Measurements from ENCODE around the gene CST9.

Gene CST9

GRCh38 chr20:23603321-23603720 is 2.4 kb downstream of the CST9 start:
- in situ Hi-C loops (cut with MboI; ENCODE audit: low sequenced_read_pairs, unreplicated experiment) = loop anchor here (10.0 kb wide), 1 partner anchor 159 kb away; no protein-coding TSS in a partner anchor
- TF ChIP-seq, protein P1, sequence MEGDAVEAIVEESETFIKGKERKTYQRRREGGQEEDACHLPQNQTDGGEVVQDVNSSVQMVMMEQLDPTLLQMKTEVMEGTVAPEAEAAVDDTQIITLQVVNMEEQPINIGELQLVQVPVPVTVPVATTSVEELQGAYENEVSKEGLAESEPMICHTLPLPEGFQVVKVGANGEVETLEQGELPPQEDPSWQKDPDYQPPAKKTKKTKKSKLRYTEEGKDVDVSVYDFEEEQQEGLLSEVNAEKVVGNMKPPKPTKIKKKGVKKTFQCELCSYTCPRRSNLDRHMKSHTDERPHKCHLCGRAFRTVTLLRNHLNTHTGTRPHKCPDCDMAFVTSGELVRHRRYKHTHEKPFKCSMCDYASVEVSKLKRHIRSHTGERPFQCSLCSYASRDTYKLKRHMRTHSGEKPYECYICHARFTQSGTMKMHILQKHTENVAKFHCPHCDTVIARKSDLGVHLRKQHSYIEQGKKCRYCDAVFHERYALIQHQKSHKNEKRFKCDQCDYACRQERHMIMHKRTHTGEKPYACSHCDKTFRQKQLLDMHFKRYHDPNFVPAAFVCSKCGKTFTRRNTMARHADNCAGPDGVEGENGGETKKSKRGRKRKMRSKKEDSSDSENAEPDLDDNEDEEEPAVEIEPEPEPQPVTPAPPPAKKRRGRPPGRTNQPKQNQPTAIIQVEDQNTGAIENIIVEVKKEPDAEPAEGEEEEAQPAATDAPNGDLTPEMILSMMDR (IDR thresholded peaks at IDR 0.05; ENCODE audit: borderline replicate concordance, control extremely low read depth, extremely low read depth, insufficient read depth, missing control alignments) = no peak
- no peak for DNase-seq (ENCODE audit: low spot score)

- no peak for DNase-seq (ENCODE audit: low spot score)
- TF ChIP-seq, protein P1 (IDR thresholded peaks at IDR 0.05; ENCODE audit: borderline replicate concordance, control extremely low read depth, extremely low read depth, insufficient read depth, missing control alignments) = no peak
- in situ Hi-C loops (cut with MboI; ENCODE audit: low sequenced_read_pairs, unreplicated experiment) = loop anchor here (10.0 kb wide), 1 partner anchor 158 kb away; no protein-coding TSS in a partner anchor
Measured at GRCh38 chr20:23602699-23603098, 3.0 kb downstream of the CST9 start.

DNA sequence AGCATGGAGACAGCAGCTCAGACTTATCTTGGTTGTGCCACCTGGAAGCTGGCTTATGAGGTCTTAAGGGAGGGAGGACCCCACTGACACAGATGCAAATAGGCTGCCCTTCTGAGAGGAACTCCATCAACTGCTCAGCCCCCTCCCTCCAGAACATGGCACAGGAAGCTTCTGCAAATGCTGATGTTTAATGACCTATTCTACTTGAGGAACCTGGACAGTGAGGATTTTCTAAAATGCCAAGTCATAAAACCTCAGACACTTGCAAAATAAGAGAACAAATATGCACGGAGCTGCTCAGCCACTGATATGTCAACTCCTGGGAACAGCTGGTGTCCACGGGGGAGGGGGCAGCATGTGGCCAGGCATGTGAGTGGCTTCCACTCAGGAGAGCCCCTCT is 3.5 kb downstream of the CST9 start:
- in situ Hi-C loops (cut with MboI; ENCODE audit: low sequenced_read_pairs, unreplicated experiment) = loop anchor here (10.0 kb wide), 1 partner anchor 157 kb away; no protein-coding TSS in a partner anchor
- TF ChIP-seq, protein P1 (IDR thresholded peaks at IDR 0.05; ENCODE audit: borderline replicate concordance, control extremely low read depth, extremely low read depth, insufficient read depth, missing control alignments) = no peak

DNA sequence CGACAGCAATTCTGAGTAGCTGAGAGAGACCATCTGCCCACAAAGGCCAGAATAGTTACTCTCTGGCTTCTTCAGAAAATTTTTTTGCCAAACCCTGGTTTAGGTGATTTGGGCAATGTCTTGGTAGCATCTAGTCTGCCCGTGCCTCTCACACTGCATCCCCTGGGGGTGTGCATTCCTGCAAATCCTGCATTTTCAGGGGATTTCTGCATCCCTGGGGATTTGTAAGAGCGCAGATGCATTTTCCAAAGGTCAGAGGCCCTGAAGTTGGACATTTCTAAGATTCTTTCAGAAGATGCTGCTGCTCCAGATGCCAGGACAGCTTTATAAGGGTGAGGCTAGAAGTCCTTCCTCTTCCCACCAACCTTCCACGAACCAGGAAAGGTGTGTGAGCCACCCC is 4.0 kb downstream of the CST9 start:
- TF ChIP-seq, protein P1 (IDR thresholded peaks at IDR 0.05; ENCODE audit: borderline replicate concordance, control extremely low read depth, extremely low read depth, insufficient read depth, missing control alignments) = no peak
- DNase-seq (ENCODE audit: low spot score) = no peak
- in situ Hi-C loops (cut with MboI; ENCODE audit: low sequenced_read_pairs, unreplicated experiment) = loop anchor here (10.0 kb wide), 1 partner anchor 157 kb away; no protein-coding TSS in a partner anchor

More for the DNA sequence above, 3.5 kb downstream of the CST9 start:
- no peak for DNase-seq (ENCODE audit: low spot score)

GRCh38 chr20:23598481-23598880 is 7.2 kb downstream of the CST9 start:
- TF ChIP-seq, protein P1 (IDR thresholded peaks at IDR 0.05; ENCODE audit: borderline replicate concordance, control extremely low read depth, extremely low read depth, insufficient read depth, missing control alignments) = no peak
- in situ Hi-C loops (cut with MboI; ENCODE audit: low sequenced_read_pairs, unreplicated experiment) = no loop called here

DNA sequence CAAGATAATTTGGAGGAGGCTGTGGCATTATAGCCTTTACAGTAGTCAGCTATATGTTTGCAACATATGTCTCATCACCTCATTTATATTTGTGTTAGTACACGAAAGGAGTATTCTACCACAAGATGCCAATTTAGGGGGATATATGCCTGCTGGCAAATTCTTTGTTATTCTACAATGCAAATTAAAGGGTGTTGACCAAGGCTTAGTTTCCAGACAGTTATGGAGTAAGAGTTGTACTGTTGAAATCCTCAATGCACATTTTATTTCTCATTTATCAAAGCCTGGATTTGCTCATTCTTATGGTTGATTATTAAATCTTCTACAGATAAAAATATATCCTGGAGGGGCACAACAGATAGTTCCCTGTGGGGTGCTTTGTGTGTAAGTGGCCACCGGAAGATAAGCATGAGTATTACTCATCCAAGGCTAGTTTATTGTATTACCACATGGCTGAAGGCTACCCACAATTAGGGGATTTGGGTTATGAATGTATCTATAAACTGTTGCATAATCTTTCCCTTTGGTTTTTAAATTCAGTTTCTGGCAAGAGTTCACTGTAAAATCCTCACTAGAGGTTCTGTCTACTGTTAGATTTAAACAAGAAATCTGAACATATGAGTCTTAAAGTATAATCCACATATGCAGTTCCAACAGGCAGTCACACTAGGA is 9.0 kb downstream of the CST9 start:
- no peak for DNase-seq (ENCODE audit: low spot score)
- TF ChIP-seq, protein P1 (IDR thresholded peaks at IDR 0.05; ENCODE audit: borderline replicate concordance, control extremely low read depth, extremely low read depth, insufficient read depth, missing control alignments) = no peak
- in situ Hi-C loops (cut with MboI; ENCODE audit: low sequenced_read_pairs, unreplicated experiment) = no loop called here

More at GRCh38 chr20:23598481-23598880, 7.2 kb downstream of the CST9 start:
- DNase-seq (ENCODE audit: low spot score) = no peak
